GM19351 (cell line): Measurements from ENCODE around the gene SRSF10.

Source experiments
- ATAC-seq: cut with Tn5 transposase; IDR thresholded peaks from one replicate; pipeline ENCODE4 v1.9.1; 2021; ENCODE audit warnings: mild to moderate bottlenecking, moderate library complexity; ENCODE audit not compliant: unreplicated experiment

Gene SRSF10

GRCh38 chr1:23914921-23915320 lies 65.2 kb downstream of the SRSF10 start:
- no peak for ATAC-seq
